ENCODE data around the gene SORCS2.

SORCS2 gene

GRCh38 chr4:7647600-7648543 lies 455.5 kb downstream of the SORCS2 start:
- Histone ChIP-seq H3K4me1 (ENCODE audit: insufficient read depth, low read length) (peaks cover 11% of the 10 kb centered on the region), H3K9me3 (ENCODE audit: low read length) (peaks cover 3% of the 10 kb centered on the region), H3K36me3 (ENCODE audit: insufficient read depth, low read length) (no peaks in the 10 kb centered on the region), H3K27me3 (ENCODE audit: insufficient read depth, low read length) (peaks cover 3% of the 10 kb centered on the region), H2AFZ (ENCODE audit: low read depth, low read length) (no peak overlapping the region), H3K4me3 (ENCODE audit: low read length) (no peak overlapping the region)

- Histone ChIP-seq H3K9me3 (ENCODE audit: low read length) (peaks cover 3% of the 10 kb centered on the region), H3K4me1 (ENCODE audit: insufficient read depth, low read length) (peaks cover 11% of the 10 kb centered on the region), H3K36me3 (ENCODE audit: insufficient read depth, low read length) (no peaks in the 10 kb centered on the region), H3K27me3 (ENCODE audit: insufficient read depth, low read length) (peaks cover 3% of the 10 kb centered on the region), H2AFZ (ENCODE audit: low read depth, low read length) (no peak overlapping the region), H3K4me3 (ENCODE audit: low read length) (no peak overlapping the region)
Observed at GRCh38 chr4:7648544-7649395, 456.4 kb downstream of the SORCS2 start.

- no peaks in the 10 kb centered on the region for H3K9me3 ChIP-seq (ENCODE audit: low read length)
- H3K27me3 ChIP-seq (ENCODE audit: insufficient read depth, low read length) = peaks cover 8% of the 10 kb centered on the region
- no peak overlapping the region for H2AFZ ChIP-seq (ENCODE audit: low read depth, low read length)
- peaks cover 11% of the 10 kb centered on the region for H3K4me1 ChIP-seq (ENCODE audit: insufficient read depth, low read length)
- no peak overlapping the region for H3K4me3 ChIP-seq (ENCODE audit: low read length)
- H3K36me3 ChIP-seq (ENCODE audit: insufficient read depth, low read length) = no peaks in the 10 kb centered on the region
Observed at GRCh38 chr4:7649411-7649740, 457.0 kb downstream of the SORCS2 start.

GRCh38 chr4:7649741-7650531 lies 457.6 kb downstream of the SORCS2 start:
- no peak overlapping the region for H3K4me3 ChIP-seq (ENCODE audit: low read length)
- H3K27me3 ChIP-seq (ENCODE audit: insufficient read depth, low read length) = peaks cover 13% of the 10 kb centered on the region
- H3K4me1 ChIP-seq (ENCODE audit: insufficient read depth, low read length) = peaks cover 11% of the 10 kb centered on the region
- no peaks in the 10 kb centered on the region for H3K9me3 ChIP-seq (ENCODE audit: low read length)
- H2AFZ ChIP-seq (ENCODE audit: low read depth, low read length) = no peak overlapping the region
- no peaks in the 10 kb centered on the region for H3K36me3 ChIP-seq (ENCODE audit: insufficient read depth, low read length)

- Histone ChIP-seq H2AFZ (ENCODE audit: low read depth, low read length) (no peak overlapping the region), H3K27me3 (ENCODE audit: insufficient read depth, low read length) (peaks cover 21% of the 10 kb centered on the region), H3K4me3 (ENCODE audit: low read length) (no peak overlapping the region), H3K36me3 (ENCODE audit: insufficient read depth, low read length) (no peaks in the 10 kb centered on the region), H3K4me1 (ENCODE audit: insufficient read depth, low read length) (peaks cover 15% of the 10 kb centered on the region), H3K9me3 (ENCODE audit: low read length) (no peaks in the 10 kb centered on the region)
Observed at GRCh38 chr4:7650606-7651385, 458.5 kb downstream of the SORCS2 start.

- Histone ChIP-seq H2AFZ (ENCODE audit: low read depth, low read length) (no peak overlapping the region), H3K4me3 (ENCODE audit: low read length) (no peak overlapping the region), H3K27me3 (ENCODE audit: insufficient read depth, low read length) (peaks cover 27% of the 10 kb centered on the region), H3K9me3 (ENCODE audit: low read length) (no peaks in the 10 kb centered on the region), H3K36me3 (ENCODE audit: insufficient read depth, low read length) (no peaks in the 10 kb centered on the region), H3K4me1 (ENCODE audit: insufficient read depth, low read length) (peaks cover 20% of the 10 kb centered on the region)
Observed at GRCh38 chr4:7651461-7651921, 459.2 kb downstream of the SORCS2 start.

GRCh38 chr4:7652006-7652405 lies 459.7 kb downstream of the SORCS2 start:
- peaks cover 20% of the 10 kb centered on the region for H3K4me1 ChIP-seq (ENCODE audit: insufficient read depth, low read length)
- H3K36me3 ChIP-seq (ENCODE audit: insufficient read depth, low read length) = no peaks in the 10 kb centered on the region
- H3K4me3 ChIP-seq (ENCODE audit: low read length) = no peak overlapping the region
- H3K9me3 ChIP-seq (ENCODE audit: low read length) = no peaks in the 10 kb centered on the region
- H3K27me3 ChIP-seq (ENCODE audit: insufficient read depth, low read length) = peaks cover 27% of the 10 kb centered on the region
- no peak overlapping the region for H2AFZ ChIP-seq (ENCODE audit: low read depth, low read length)

GRCh38 chr4:7652451-7652881 lies 460.1 kb downstream of the SORCS2 start:
- no peaks in the 10 kb centered on the region for H3K36me3 ChIP-seq (ENCODE audit: insufficient read depth, low read length)
- peaks cover 20% of the 10 kb centered on the region for H3K4me1 ChIP-seq (ENCODE audit: insufficient read depth, low read length)
- H3K9me3 ChIP-seq (ENCODE audit: low read length) = no peaks in the 10 kb centered on the region
- H3K27me3 ChIP-seq (ENCODE audit: insufficient read depth, low read length) = peaks cover 27% of the 10 kb centered on the region
- H2AFZ ChIP-seq (ENCODE audit: low read depth, low read length) = no peak overlapping the region
- H3K4me3 ChIP-seq (ENCODE audit: low read length) = no peak overlapping the region

GRCh38 chr4:7652906-7653305 lies 460.6 kb downstream of the SORCS2 start:
- Histone ChIP-seq H2AFZ (ENCODE audit: low read depth, low read length) (no peak overlapping the region), H3K4me1 (ENCODE audit: insufficient read depth, low read length) (peaks cover 20% of the 10 kb centered on the region), H3K4me3 (ENCODE audit: low read length) (no peak overlapping the region)

GRCh38 chr4:7653510-7654369 lies 461.4 kb downstream of the SORCS2 start:
- Histone ChIP-seq H3K27me3 (ENCODE audit: insufficient read depth, low read length) (peaks cover 27% of the 10 kb centered on the region), H3K9me3 (ENCODE audit: low read length) (no peaks in the 10 kb centered on the region), H2AFZ (ENCODE audit: low read depth, low read length) (no peak overlapping the region), H3K36me3 (ENCODE audit: insufficient read depth, low read length) (no peaks in the 10 kb centered on the region), H3K4me3 (ENCODE audit: low read length) (no peak overlapping the region), H3K4me1 (ENCODE audit: insufficient read depth, low read length) (peaks cover 20% of the 10 kb centered on the region)

More at GRCh38 chr4:7652906-7653305, 460.6 kb downstream of the SORCS2 start:
- peaks cover 27% of the 10 kb centered on the region for H3K27me3 ChIP-seq (ENCODE audit: insufficient read depth, low read length)
- no peaks in the 10 kb centered on the region for H3K36me3 ChIP-seq (ENCODE audit: insufficient read depth, low read length)
- no peaks in the 10 kb centered on the region for H3K9me3 ChIP-seq (ENCODE audit: low read length)

- Histone ChIP-seq H3K9me3 (ENCODE audit: low read length) (no peaks in the 10 kb centered on the region), H3K36me3 (ENCODE audit: insufficient read depth, low read length) (no peaks in the 10 kb centered on the region), H3K27me3 (ENCODE audit: insufficient read depth, low read length) (peaks cover 27% of the 10 kb centered on the region), H3K4me1 (ENCODE audit: insufficient read depth, low read length) (peaks cover 20% of the 10 kb centered on the region), H2AFZ (ENCODE audit: low read depth, low read length) (no peak overlapping the region), H3K4me3 (ENCODE audit: low read length) (no peak overlapping the region)
Observed at GRCh38 chr4:7654550-7655445, 462.5 kb downstream of the SORCS2 start.
